Measurements from ENCODE around the gene SCP2. TPM values are rescaled to one million over a fixed set of nuclear protein-coding genes. Genes with fewer than 3 reads are reported as not detected.

SCP2 gene
- total RNA-seq, 1 experiment from 2014 or later: 56.4 TPM

- DNase-seq (ENCODE audit: low spot score) (no peak), ATAC-seq (no peak; the same call in none of the 2 replicates)
- Mint-ChIP-seq H3K27me3 (ENCODE audit: low read depth) (no peaks in the 10 kb centered on the region), H3K27ac (no peak overlapping the region), H3K4me1 (no peaks in the 10 kb centered on the region), H3K36me3 (no peaks in the 10 kb centered on the region), H3K9me3 (no peaks in the 10 kb centered on the region), H3K4me3 (no peak overlapping the region)
- ChIA-PET POLR2A (interaction anchor here (0.6 kb wide), 1 partner anchor 120 kb away, joined by 4 read pairs; no protein-coding TSS in a partner anchor), CTCF (interaction anchor here (1.5 kb wide), 2 partner anchors 12 to 71 kb away, joined by 4 read pairs; no protein-coding TSS in a partner anchor)
- no peak for TF ChIP-seq ZSCAN18 (CRISPR knock-in tag; IDR thresholded peaks at IDR 0.05)
- no peak for TF ChIP-seq MAX (CRISPR knock-in tag; IDR thresholded peaks at IDR 0.05)
- no peak for TF ChIP-seq FOXJ3 (CRISPR knock-in tag; IDR thresholded peaks at IDR 0.05; ENCODE audit: borderline replicate concordance)
- no peak for TF ChIP-seq ZMAT4 (CRISPR knock-in tag; IDR thresholded peaks at IDR 0.05)
- no peak for TF ChIP-seq TCF7 (CRISPR knock-in tag; IDR thresholded peaks at IDR 0.05; ENCODE audit: low read depth)
- no peak for TF ChIP-seq ZNF219 (CRISPR knock-in tag; IDR thresholded peaks at IDR 0.05; ENCODE audit: borderline replicate concordance)
- no peak for TF ChIP-seq NFYB (CRISPR knock-in tag; conservative IDR thresholded peaks at IDR 0.05; ENCODE audit: low read depth)
- TF ChIP-seq SOX15 (CRISPR knock-in tag; IDR thresholded peaks at IDR 0.05): no peak
- no peak for TF ChIP-seq JAZF1 (CRISPR knock-in tag; IDR thresholded peaks at IDR 0.05)
- no peak for TF ChIP-seq ATF6 (CRISPR knock-in tag; IDR thresholded peaks at IDR 0.05)
Measured at GRCh38 chr1:52943876-52944416, 16.9 kb downstream of the SCP2 start.

- POLR2A ChIA-PET: no interaction called here
- Mint-ChIP-seq H3K4me3 (no peak overlapping the region), H3K4me1 (no peaks in the 10 kb centered on the region), H3K27me3 (ENCODE audit: low read depth) (peaks cover 2% of the 10 kb centered on the region; the same call in 1 of the 2 replicates), H3K36me3 (0 out of 2 replicates have a peak, but pooled peaks cover 4% of the 10 kb centered on the region), H3K27ac (no peak overlapping the region), H3K9me3 (peaks cover 5% of the 10 kb centered on the region)
- TF ChIP-seq RELA (CRISPR knock-in tag; IDR thresholded peaks at IDR 0.05; ENCODE audit: borderline replicate concordance) (no peak), STAT6 (CRISPR knock-in tag; conservative IDR thresholded peaks at IDR 0.05; ENCODE audit: low read depth) (no peak), GRHL2 (CRISPR knock-in tag; IDR thresholded peaks at IDR 0.05; ENCODE audit: insufficient replicate concordance, severe bottlenecking) (no peak), CDX4 (CRISPR knock-in tag; IDR thresholded peaks at IDR 0.05; ENCODE audit: borderline replicate concordance) (no peak), PRDM15 (CRISPR knock-in tag; IDR thresholded peaks at IDR 0.05) (no peak), HMGA2 (CRISPR knock-in tag; IDR thresholded peaks at IDR 0.05) (no peak)
- DNase-seq (ENCODE audit: low spot score): no peak
- CTCF ChIA-PET: interaction anchor here (1.5 kb wide), 1 partner anchor 13 kb away, joined by 4 read pairs; no protein-coding TSS in a partner anchor
- no peak for ATAC-seq
Measured at GRCh38 chr1:52944566-52944965, 17.5 kb downstream of the SCP2 start.
